ENCODE measurements around the gene C1QTNF1.

C1QTNF1 gene, protein sequence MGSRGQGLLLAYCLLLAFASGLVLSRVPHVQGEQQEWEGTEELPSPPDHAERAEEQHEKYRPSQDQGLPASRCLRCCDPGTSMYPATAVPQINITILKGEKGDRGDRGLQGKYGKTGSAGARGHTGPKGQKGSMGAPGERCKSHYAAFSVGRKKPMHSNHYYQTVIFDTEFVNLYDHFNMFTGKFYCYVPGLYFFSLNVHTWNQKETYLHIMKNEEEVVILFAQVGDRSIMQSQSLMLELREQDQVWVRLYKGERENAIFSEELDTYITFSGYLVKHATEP

DNA sequence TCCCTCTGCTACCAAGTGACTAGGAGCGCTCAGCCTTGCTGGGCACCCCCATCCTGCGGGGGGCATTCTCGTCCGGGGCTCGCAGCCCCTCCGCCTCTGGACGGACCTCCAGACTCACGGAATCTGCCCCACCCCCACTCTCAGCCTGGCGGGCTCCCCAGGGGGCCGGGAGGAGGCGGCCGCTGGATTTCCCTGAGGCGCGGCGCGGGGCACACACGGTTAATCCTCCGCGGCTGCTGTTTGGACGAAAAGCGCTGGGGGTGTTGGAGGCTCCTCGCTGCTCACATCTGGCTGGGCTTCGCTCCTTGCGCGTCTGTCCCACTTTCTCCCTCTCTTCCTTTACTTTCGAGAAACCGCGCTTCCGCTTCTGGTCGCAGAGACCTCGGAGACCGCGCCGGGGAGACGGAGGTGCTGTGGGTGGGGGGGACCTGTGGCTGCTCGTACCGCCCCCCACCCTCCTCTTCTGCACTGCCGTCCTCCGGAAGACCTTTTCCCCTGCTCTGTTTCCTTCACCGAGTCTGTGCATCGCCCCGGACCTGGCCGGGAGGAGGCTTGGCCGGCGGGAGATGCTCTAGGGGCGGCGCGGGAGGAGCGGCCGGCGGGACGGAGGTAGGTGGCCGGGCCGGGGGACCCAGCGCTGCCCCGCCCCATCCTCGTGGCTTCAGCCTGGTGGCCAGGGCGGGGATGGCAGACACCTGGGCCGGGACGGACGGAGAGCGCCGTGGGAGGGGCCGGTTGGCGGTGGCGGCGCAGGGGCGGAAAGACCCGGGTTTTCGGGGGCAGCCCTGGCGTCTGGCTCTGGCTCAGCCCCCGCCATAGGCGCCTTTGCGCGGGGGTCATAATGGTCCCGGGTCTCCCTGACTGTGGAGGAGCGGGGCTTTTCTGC, at the start of gene C1QTNF1:
Gene C1QTNF1 (plus strand): TSS at position 284 of the 886 bp plus-strand sequence. CDS start 19,800 bp downstream, outside the sequence.
- peak; percentile 47 for ATAC-seq
- Mint-ChIP-seq H3K4me3 (peak within 1 kb of the TSS; percentile 76), H3K27me3 (peaks cover 26% of the 10 kb centered on the region), H3K27ac (peak within 1 kb of the TSS; percentile 60), H3K36me3 (ENCODE audit: low read depth) (no peaks in the 10 kb centered on the region), H3K4me1 (peaks cover 8% of the 10 kb centered on the region), H3K9me3 (no peaks in the 10 kb centered on the region)
- DNase-seq: peak; percentile 40

DNA sequence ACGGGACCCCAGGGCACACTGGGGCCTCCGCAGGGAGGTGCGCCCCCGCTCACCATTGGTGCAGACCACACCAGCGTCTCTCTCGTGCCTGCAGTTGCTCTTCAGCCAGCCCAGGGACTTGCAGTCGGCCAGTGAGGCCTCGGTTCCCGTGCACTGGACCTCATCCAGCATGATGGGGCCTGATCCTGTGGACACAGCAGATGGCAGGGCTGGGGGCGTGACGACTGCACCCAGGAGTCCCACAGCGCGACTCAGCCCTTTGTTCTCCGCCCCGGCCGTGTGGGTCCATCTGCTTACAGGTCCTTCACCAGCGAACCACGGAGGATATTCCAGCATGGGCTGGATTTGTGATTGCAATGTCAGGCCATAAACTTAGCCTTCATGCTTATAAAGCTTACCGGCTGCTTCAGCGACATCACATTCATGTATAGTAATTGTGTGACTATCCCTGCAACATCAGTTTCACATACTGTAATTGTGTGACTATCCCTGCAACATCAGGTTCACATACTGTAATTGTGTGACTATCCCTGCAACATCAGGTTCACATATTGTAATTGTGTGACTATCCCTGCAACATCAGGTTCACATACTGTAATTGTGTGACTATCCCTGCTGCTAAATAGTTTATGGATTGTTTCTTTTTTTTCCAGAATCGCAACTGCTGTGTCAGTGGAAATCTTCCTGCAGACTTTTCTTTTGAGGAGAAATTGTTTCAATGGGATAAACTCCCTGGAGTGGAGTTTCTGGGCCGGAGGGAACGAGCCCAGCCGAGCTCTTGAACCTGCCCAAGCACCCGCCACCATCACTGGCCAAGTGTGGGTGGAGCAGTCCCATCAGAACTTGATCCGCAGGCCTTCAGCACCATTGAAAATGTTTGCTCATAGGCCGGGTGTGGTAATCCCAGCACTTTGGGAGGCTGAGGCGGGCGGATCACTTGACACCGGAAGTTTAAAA, 49.1 kb upstream of the C1QTNF1 start:
- Mint-ChIP-seq H3K27me3 (no peaks in the 10 kb centered on the region), H3K9me3 (no peaks in the 10 kb centered on the region), H3K27ac (no peak overlapping the region), H3K4me1 (peaks cover 18% of the 10 kb centered on the region), H3K4me3 (no peak overlapping the region), H3K36me3 (ENCODE audit: low read depth) (no peaks in the 10 kb centered on the region)
- no peak for ATAC-seq
- DNase-seq: no peak

DNA sequence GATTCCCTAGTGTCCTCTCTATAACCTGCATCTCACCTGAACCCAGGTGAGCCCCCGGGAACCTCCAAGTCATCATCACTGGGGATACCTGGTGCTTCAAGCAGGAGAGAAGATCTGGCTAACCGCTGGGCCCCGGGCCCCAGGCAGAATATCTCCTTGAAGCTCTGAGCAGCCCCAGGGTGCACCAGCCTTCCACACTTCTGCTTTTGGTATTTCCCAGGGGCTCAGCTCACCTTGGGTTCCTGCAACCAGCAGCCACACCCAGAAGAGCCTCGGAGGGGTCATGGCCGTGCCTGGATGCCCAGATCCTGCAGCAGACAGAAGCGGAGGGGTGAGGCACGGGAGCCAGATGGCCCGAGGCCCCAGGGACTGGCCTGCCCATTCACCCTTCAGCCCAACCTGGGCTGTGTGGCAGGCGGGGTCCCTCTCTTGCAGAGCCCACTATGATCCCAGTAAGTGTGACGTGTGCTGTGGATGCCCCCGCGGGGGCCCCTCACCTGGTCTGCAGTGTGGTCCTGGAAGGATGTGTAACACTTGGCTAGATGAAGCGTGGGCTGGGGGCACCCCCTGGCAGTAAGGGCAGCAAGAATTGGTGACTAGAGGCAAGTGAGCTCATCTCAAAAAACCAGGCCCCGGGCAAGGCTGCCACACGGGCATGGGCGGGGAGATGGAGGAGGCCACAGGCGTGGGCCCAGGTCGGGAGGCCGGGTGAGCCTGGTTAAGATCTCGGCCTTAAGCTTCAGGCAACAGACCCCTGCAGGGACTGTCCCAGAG, 46.9 kb upstream of the C1QTNF1 start:
- DNase-seq: no peak
- Mint-ChIP-seq H3K9me3 (no peaks in the 10 kb centered on the region), H3K4me3 (no peak overlapping the region), H3K27ac (peak overlapping the region; percentile 1), H3K27me3 (no peaks in the 10 kb centered on the region), H3K4me1 (peaks cover 13% of the 10 kb centered on the region), H3K36me3 (ENCODE audit: low read depth) (no peaks in the 10 kb centered on the region)
- ATAC-seq: no peak

DNA sequence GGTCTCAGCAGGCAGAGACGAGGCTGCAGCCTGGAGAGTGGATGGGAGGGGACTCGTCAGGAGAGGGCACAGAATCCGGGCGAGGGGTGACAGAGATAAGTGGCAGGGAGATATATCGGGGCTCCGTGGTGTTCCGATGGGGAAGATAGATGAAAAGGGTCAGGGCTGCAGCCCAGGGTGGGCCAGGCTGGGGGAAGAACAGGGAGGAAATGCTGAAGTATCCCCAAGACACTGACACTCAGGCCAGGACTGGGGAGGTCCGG, 46.4 kb upstream of the C1QTNF1 start:
- H3K9me3 Mint-ChIP-seq: no peaks in the 10 kb centered on the region
- H3K27me3 Mint-ChIP-seq: no peaks in the 10 kb centered on the region
- peak overlapping the region; percentile 1 for H3K27ac Mint-ChIP-seq
- H3K4me3 Mint-ChIP-seq: no peak overlapping the region
- DNase-seq (no peak), ATAC-seq (no peak)
- peaks cover 13% of the 10 kb centered on the region for H3K4me1 Mint-ChIP-seq
- H3K36me3 Mint-ChIP-seq (ENCODE audit: low read depth): no peaks in the 10 kb centered on the region

DNA sequence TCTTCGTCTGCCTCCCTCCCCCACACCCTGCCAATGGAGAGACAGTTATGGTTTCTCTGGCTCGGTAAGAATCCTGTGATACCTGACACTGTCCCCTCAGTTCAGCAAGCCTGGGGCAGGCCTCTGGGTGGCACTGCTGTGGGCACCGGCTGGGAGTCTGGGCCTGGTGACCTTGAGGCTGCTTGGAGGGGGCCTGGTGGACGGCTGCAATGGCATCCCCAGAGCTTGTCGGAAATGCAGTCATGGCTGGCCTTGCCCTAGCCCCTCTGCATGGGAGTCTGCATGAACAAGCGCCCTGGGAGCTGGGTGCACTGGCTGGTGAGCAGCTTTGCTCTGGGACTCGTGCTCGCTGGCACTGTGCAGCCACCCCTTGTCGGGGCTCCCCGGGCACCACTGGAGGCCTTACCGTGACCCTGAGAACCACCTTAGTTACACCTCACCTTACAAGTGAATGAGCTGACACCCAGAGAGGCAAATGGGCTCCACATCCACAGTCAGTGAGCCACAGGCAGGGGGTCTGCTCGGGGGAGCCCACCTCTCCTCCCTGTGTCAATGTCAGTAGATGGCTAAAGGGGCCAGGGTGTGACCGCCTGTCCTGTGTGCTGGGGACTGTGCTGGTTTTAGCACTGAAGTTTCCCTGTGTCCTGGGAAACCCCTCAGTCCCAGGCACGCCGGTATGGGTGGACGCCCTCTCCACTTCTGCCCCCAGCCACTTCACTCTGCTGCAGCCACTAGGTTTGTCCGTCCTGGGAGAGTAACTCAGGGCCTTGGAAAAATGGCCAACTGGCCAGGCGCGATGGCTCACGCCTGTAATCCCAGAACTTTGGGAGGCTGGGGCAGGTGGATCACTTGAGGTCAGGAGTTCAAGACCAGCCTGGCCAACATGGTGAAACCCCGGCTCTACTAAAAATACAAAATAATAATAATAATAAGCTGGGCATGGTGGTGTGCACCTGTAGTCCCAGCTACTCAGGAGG, 45.7 kb upstream of the C1QTNF1 start:
- Mint-ChIP-seq H3K36me3 (ENCODE audit: low read depth) (no peaks in the 10 kb centered on the region), H3K4me3 (no peak overlapping the region), H3K27ac (no peak overlapping the region), H3K9me3 (no peaks in the 10 kb centered on the region), H3K4me1 (peaks cover 13% of the 10 kb centered on the region), H3K27me3 (no peaks in the 10 kb centered on the region)
- ATAC-seq (no peak), DNase-seq (no peak)

DNA sequence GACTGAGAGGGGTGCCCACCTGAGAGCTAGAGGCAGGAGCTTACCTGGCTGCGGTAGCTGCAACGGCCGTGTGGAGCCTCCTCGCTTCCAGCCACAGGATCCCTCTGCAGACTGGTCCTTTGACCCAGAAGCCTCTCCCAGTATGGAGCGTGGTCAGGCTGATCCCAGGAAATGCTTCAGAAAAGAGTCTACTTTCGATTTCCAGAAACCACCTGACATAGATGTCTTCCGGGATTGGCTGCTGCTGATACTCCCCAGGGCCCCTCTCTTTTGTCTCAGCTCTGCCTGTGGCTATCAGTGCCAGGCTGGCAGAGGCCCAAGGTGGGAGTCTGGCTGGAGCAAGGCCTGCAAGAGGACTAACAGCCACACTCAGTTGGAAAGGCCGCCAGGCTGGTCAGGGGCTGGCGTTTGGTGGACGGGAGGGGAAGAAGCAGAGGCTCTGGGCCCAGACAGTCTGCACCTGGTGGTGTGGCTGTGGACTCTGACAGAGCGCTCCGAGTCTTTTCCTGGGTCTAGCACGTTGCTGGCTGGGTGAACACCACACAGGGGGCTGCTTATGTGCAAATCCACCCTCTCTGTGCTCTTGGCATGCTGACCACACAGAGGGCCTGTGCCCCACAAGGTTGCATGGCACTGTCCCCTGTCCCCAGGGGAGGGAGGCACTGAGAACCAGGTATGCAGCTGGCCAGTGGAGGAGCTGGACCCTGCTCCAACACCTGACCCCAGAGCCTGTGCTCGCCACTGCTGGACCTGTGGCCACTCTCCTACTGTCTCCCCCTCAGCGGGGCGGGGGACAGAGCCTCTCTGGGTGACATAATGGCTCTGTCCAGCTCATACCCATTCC, 44.0 kb upstream of the C1QTNF1 start, which contains the start of gene LGALS3BP:
Gene LGALS3BP (minus strand): TSS at position 144 of the 844 bp plus-strand sequence. CDS start 2,732 bp downstream, outside the sequence.
- Mint-ChIP-seq H3K27ac (peak within 1 kb of the TSS; percentile 54), H3K4me3 (peak within 1 kb of the TSS; percentile 72), H3K36me3 (ENCODE audit: low read depth) (no peaks in the 10 kb centered on the region), H3K9me3 (no peaks in the 10 kb centered on the region), H3K27me3 (no peaks in the 10 kb centered on the region), H3K4me1 (peaks cover 13% of the 10 kb centered on the region)
- DNase-seq: peak; percentile 28
- peak; percentile 56 for ATAC-seq

DNA sequence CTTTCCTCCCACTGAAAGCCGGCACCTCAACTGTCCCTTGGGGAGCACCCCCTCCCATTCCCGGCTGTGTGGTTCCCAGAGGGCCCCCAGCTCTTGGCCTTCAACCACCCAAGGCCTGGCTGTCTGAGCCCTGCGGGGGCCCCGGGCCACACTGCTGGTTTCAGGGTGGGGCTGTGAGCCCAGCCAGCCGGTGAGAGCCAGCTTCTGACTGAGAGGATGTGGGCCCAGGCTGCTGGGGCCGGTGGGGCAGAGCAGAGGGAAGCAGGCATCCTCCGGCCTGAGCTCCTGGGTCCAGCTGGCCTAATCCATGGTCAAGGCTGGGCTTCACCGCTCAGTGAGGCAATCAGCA, 43.4 kb upstream of the C1QTNF1 start:
- H3K27me3 Mint-ChIP-seq: no peaks in the 10 kb centered on the region
- peak overlapping the region; percentile 54 for H3K27ac Mint-ChIP-seq
- no peak for DNase-seq
- no peak for ATAC-seq
- H3K4me3 Mint-ChIP-seq: no peak overlapping the region
- H3K36me3 Mint-ChIP-seq (ENCODE audit: low read depth): no peaks in the 10 kb centered on the region
- H3K4me1 Mint-ChIP-seq: peaks cover 13% of the 10 kb centered on the region
- no peaks in the 10 kb centered on the region for H3K9me3 Mint-ChIP-seq

DNA sequence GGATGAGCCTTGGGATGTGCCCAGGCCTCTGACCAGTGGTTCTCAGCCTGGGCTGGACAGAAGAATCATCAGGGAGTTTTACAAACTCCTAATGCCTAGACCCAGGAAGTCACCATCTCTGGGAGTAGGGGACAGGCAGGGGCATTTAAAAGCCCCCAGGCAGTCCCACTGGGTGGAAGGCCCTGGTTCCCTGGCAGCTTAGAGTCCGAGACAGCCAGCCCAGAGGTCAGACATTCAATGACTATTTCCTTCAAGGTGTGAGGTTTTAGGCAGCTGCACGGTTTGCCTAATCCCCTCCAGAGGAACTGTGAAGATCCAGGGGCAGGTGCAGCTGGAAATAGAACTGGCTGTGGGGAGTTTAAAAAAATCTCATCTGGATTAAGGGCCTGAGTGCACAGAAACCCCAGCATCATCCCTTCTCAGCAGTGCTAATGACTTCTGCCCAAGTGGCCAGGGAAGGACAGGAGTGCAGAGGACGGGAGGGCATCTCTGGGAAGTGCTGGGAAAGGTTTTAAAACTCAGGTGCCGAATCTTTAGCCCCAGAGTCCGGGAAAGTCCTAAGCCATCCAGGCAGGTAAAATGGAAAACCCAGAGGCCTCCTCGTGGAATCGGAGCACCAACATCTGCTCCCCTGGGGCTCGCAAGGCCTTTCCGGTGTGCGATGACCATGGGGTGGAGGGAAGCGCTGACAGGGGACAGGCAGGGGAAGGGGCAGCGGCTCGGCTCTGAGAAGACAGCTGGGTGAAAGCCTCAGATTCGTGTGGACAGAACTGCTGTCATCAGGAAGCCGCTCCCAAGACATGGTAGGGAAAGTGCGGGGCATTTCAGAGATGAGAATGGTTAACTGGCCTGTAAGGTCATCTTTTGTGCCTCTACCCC, 42.7 kb upstream of the C1QTNF1 start:
- no peak for DNase-seq
- Mint-ChIP-seq H3K9me3 (no peaks in the 10 kb centered on the region), H3K36me3 (ENCODE audit: low read depth) (no peaks in the 10 kb centered on the region), H3K4me3 (no peak overlapping the region), H3K4me1 (peaks cover 18% of the 10 kb centered on the region), H3K27me3 (no peaks in the 10 kb centered on the region), H3K27ac (no peak overlapping the region)
- ATAC-seq: no peak

DNA sequence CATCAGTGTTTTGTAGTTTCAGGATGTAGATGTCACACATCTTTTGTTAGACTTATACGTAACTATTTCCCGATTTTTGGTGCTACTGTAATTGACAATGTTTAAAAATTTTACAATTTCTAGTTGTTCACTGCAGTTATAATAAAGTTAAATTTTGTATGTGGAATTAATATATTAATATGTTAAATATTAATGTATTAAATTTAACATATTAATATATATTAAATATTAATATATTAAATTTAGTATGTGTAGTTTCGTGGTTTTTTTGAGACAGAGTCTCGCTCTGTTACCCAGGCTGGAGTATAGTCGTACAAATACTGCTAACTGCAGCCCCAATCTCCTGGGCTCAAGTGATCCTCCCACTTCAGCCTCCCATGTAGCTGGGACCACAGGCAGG, 38.6 kb upstream of the C1QTNF1 start:
- Mint-ChIP-seq H3K4me1 (peaks cover 15% of the 10 kb centered on the region), H3K27ac (no peak overlapping the region), H3K36me3 (ENCODE audit: low read depth) (peaks cover 5% of the 10 kb centered on the region), H3K4me3 (no peak overlapping the region), H3K27me3 (no peaks in the 10 kb centered on the region), H3K9me3 (no peaks in the 10 kb centered on the region)
- ATAC-seq (no peak), DNase-seq (no peak)

DNA sequence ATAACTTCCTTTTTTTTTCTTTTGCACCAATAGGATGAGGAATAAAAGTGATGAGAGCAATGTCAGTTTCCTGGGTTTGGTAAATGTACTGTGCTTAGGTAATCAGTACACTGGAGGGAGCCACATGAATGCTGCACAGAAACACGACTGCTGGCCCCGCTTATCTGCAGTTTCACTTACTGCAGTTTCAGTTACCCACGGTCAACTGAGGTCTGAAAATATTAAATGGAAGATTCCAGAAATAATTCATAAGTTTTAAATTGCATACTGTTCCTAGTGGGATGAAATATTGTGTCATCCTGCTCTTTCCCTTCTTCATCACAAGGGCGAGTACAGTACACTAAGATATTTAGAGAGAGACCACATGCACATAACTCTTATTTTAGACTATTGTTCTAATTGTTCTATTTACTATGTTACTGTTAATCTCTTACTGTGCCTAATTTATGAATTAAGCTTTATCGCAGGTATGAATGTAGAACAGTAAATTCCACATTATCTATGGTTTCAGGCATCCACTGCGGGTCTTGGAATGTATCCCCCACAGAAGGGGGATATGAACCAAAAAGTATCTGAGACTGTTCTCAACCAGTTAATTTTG, 37.8 kb upstream of the C1QTNF1 start:
- Mint-ChIP-seq H3K36me3 (ENCODE audit: low read depth) (peaks cover 10% of the 10 kb centered on the region), H3K4me3 (peak overlapping the region; percentile 56), H3K27me3 (no peaks in the 10 kb centered on the region), H3K27ac (no peak overlapping the region), H3K9me3 (no peaks in the 10 kb centered on the region), H3K4me1 (peaks cover 15% of the 10 kb centered on the region)
- DNase-seq: peak; percentile 28
- peak; percentile 77 for ATAC-seq

DNA sequence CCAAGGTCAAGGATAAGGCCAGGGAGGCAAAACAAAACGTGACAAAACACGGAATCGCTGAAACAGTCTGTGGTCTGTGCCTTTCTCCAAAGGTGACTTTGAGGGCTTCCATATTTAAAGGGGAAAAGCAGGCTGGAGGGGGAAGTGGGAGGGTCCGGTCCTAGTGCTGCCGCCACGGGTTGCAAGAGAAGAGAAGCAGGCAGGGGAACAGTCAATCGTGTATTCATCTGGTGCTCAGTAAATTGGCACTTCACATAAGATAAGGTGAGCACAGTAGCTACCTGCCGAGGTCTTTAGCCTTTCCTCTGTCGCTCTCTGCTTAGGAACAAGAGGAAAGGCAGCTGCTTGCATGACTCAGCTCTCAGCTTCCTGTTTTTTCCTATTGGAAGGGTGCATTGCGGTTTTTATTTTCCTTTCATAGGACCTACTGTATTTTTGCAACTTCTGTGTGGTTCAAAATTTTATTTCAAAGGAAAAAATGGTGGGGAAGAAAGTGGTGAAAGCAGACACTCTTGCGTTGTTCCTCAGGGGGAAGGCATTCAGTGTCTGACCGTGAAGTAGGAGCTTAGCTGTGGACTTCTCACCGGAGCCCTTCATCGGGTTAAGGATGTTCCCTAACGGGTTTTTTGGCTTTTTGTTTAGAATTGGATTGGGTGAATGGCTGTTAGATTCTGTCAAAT, 37.2 kb upstream of the C1QTNF1 start:
- peak overlapping the region; percentile 56 for H3K4me3 Mint-ChIP-seq
- peaks cover 15% of the 10 kb centered on the region for H3K36me3 Mint-ChIP-seq (ENCODE audit: low read depth)
- no peak overlapping the region for H3K27ac Mint-ChIP-seq
- H3K27me3 Mint-ChIP-seq: no peaks in the 10 kb centered on the region
- peaks cover 15% of the 10 kb centered on the region for H3K4me1 Mint-ChIP-seq
- DNase-seq (no peak), ATAC-seq (peak; percentile 31)
- H3K9me3 Mint-ChIP-seq: no peaks in the 10 kb centered on the region

Data from activated naive CD8-positive, alpha-beta T cell treated with anti-CD3 and anti-CD28 coated beads, Interleukin-2, amount 50 U/mL, for 24 hours (primary cell).